Measurements from ENCODE around the gene MMP13. TPM values are rescaled to one million over a fixed set of nuclear protein-coding genes. Genes with fewer than 3 reads are reported as not detected.

MMP13 gene
- total RNA-seq, 1 donor from 2014 or later = 0.98 TPM

- Histone ChIP-seq H3K4me1 (no peaks in the 10 kb centered on the region), H3K4me3 (no peak overlapping the region), H3K9me3 (no peaks in the 10 kb centered on the region), H3K36me3 (no peaks in the 10 kb centered on the region), H3K27ac (no peak overlapping the region), H3K27me3 (no peaks in the 10 kb centered on the region)
- intact Hi-C loops (cut with DNase I) = no loop called here
- TF ChIP-seq POLR2AphosphoS5 (IDR thresholded peaks at IDR 0.05; ENCODE audit: insufficient read depth in 1 of 2, low read depth in 1 of 2) = no peak
- TF ChIP-seq POLR2A (IDR thresholded peaks at IDR 0.05) = no peak
- TF ChIP-seq, protein P1, sequence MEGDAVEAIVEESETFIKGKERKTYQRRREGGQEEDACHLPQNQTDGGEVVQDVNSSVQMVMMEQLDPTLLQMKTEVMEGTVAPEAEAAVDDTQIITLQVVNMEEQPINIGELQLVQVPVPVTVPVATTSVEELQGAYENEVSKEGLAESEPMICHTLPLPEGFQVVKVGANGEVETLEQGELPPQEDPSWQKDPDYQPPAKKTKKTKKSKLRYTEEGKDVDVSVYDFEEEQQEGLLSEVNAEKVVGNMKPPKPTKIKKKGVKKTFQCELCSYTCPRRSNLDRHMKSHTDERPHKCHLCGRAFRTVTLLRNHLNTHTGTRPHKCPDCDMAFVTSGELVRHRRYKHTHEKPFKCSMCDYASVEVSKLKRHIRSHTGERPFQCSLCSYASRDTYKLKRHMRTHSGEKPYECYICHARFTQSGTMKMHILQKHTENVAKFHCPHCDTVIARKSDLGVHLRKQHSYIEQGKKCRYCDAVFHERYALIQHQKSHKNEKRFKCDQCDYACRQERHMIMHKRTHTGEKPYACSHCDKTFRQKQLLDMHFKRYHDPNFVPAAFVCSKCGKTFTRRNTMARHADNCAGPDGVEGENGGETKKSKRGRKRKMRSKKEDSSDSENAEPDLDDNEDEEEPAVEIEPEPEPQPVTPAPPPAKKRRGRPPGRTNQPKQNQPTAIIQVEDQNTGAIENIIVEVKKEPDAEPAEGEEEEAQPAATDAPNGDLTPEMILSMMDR (IDR thresholded peaks at IDR 0.05) = no peak
- DNase-seq (ENCODE audit: extremely low spot score in 2 of 2) = no peak
These were observed 33.8 kb downstream of the MMP13 start for GRCh38 chr11:102921587-102922220.

DNA sequence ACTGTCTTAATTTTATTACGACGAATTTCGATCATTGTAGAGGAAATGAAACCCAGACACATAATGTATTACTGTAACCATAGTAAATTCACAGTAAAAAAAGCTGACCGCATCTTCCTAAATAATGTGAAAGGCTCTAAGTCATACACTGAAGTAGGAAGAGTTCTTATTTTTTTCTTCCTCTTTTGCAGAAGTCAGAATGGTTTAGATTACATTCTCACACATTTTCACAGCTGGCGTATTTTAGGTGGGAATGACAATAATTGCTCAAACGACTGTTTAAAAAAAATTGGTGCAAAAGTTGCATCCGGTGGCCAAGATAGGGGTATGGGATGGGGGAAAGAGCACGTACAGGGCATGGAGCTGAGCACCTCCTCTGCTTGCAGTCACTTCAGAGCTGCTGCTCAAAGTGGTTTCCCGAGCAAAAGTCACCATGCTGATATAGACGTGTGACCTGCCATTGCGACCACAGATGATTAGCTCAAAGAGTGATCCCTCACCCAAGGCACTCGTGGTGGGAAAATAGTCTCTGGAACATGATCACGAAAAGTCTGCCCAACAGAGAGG lies 35.3 kb downstream of the MMP13 start:
- H3K27me3 ChIP-seq = no peaks in the 10 kb centered on the region
- DNase-seq (ENCODE audit: extremely low spot score in 2 of 2) = no peak
- H3K4me3 ChIP-seq = no peak overlapping the region
- H3K4me1 ChIP-seq = no peaks in the 10 kb centered on the region
- H3K9me3 ChIP-seq = no peaks in the 10 kb centered on the region
- no peaks in the 10 kb centered on the region for H3K36me3 ChIP-seq
- intact Hi-C loops (cut with DNase I) = no loop called here
- TF ChIP-seq POLR2A (IDR thresholded peaks at IDR 0.05) = no peak
- TF ChIP-seq, protein P1 (IDR thresholded peaks at IDR 0.05) = no peak
- TF ChIP-seq POLR2AphosphoS5 (IDR thresholded peaks at IDR 0.05; ENCODE audit: insufficient read depth in 1 of 2, low read depth in 1 of 2) = no peak
- H3K27ac ChIP-seq = no peak overlapping the region

DNA sequence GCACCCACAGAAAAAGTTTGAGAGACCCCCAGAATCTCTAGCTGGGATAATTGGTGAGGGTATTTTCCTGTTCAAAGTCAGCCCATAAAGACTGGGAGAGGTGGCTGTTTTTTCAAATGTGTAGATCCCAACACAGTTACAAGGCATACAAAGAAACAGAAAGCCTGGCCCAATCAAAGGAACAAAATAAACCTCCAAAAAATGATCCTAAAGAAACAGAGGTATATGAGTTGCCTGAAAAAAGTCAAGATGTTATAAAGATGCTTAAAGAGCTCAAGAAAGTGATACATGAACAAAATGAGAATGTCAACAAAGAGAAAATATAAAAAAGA lies 40.5 kb downstream of the MMP13 start:
- Histone ChIP-seq H3K27me3 (no peaks in the 10 kb centered on the region), H3K4me1 (no peaks in the 10 kb centered on the region), H3K9me3 (no peaks in the 10 kb centered on the region), H3K27ac (no peak overlapping the region), H3K4me3 (no peak overlapping the region), H3K36me3 (no peaks in the 10 kb centered on the region)
- DNase-seq (ENCODE audit: extremely low spot score in 2 of 2) = no peak
- intact Hi-C loops (cut with DNase I) = no loop called here
- no peak for TF ChIP-seq POLR2AphosphoS5 (IDR thresholded peaks at IDR 0.05; ENCODE audit: insufficient read depth in 1 of 2, low read depth in 1 of 2)
- no peak for TF ChIP-seq POLR2A (IDR thresholded peaks at IDR 0.05)
- TF ChIP-seq, protein P1 (IDR thresholded peaks at IDR 0.05) = no peak

DNA sequence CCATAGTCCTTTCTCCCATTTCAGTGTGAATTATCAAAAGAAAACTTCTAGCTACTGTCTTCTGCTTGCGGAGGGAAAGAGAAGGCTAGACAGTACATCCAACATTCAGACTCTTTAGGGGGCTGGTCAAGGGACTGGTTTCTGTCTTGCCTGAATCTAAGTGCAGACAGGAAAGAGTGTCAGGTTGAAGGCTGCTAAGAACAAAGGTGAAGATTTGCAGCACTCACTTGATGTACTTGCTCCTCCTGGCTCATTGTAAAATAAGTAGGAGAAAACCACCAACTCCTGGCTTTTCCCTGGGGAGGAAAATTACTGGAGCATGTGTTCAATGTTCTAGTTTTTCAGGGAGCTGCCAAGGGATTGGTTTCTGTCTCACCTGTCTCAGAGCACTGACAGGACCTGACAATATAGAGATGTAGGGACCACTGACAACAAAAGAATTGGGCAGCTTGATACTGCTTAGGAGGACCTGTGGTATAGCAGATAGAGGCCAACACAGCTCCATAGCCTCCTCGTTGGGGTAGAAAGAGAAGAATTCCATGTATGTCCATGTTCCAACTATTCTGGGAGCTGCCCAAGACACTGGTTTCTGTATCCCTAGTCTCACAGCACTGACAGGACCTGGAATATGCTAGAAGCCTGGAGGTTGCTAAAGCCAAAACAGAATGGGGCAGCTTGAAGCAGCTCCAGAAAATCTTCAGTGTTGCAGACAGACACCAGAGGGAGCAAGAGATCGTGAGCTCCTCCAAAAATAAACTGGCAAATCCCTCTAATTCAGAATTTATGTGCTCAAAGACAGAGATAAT lies 41.1 kb downstream of the MMP13 start:
- Histone ChIP-seq H3K36me3 (no peaks in the 10 kb centered on the region), H3K27ac (no peak overlapping the region), H3K9me3 (no peaks in the 10 kb centered on the region), H3K4me3 (no peak overlapping the region), H3K4me1 (no peaks in the 10 kb centered on the region), H3K27me3 (no peaks in the 10 kb centered on the region)
- intact Hi-C loops (cut with DNase I) = no loop called here
- DNase-seq (ENCODE audit: extremely low spot score in 2 of 2) = no peak
- no peak for TF ChIP-seq POLR2AphosphoS5 (IDR thresholded peaks at IDR 0.05; ENCODE audit: insufficient read depth in 1 of 2, low read depth in 1 of 2)
- TF ChIP-seq, protein P1 (IDR thresholded peaks at IDR 0.05) = peak in 1 of 3 experiments; percentile 38

DNA sequence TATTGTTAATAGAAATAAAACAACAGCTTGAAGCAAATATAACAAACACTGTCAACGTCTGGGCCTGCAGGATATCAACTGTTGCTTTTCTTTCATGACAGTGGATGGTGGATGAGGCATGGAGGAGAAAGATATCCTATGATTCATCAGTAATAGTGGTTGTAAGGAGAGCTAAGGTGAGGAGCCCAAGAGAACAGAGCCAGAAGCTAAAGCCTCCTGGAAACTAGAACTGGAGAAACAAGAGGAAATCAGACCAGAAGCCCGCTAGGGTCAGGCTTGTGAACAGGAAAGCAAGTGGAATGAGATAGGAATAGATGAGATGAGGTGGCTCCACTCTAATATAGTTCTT lies 43.1 kb downstream of the MMP13 start:
- Histone ChIP-seq H3K4me3 (no peak overlapping the region), H3K27me3 (no peaks in the 10 kb centered on the region), H3K9me3 (no peaks in the 10 kb centered on the region), H3K36me3 (no peaks in the 10 kb centered on the region), H3K27ac (no peak overlapping the region), H3K4me1 (no peaks in the 10 kb centered on the region)
- TF ChIP-seq, protein P1 (IDR thresholded peaks at IDR 0.05) = no peak
- TF ChIP-seq POLR2AphosphoS5 (IDR thresholded peaks at IDR 0.05; ENCODE audit: insufficient read depth in 1 of 2, low read depth in 1 of 2) (no peak), POLR2A (IDR thresholded peaks at IDR 0.05) (no peak)
- no peak for DNase-seq (ENCODE audit: extremely low spot score in 2 of 2)
- intact Hi-C loops (cut with DNase I) = no loop called here
